ENCODE data around the gene ADAMTSL1. TPM values are rescaled to one million over a fixed set of nuclear protein-coding genes. Genes with fewer than 3 reads are reported as not detected.

Gene ADAMTSL1
- total RNA-seq, 1 experiment from 2014 or later, result 1.2 TPM

GRCh38 chr9:18683851-18684250 is 209.9 kb downstream of the ADAMTSL1 start:
- H2BK20ac ChIP-seq (ENCODE audit: low read depth, low read length, poor library complexity, severe bottlenecking), result no peak overlapping the region
- no peaks in the 10 kb centered on the region for H3K79me1 ChIP-seq (ENCODE audit: insufficient read depth, low read depth, low read length, poor library complexity, severe bottlenecking)
- H3K9me3 ChIP-seq (ENCODE audit: control insufficient read depth, low read depth, low read length), result no peaks in the 10 kb centered on the region
- no peak for TF ChIP-seq CTCF (conservative IDR thresholded peaks at IDR 0.05)
- H2BK120ac ChIP-seq (ENCODE audit: low read depth, low read length, poor library complexity, severe bottlenecking), result no peak overlapping the region
- H3K9ac ChIP-seq (ENCODE audit: extremely low read depth, insufficient read length, low read length), result no peak overlapping the region
- no peak overlapping the region for H4K8ac ChIP-seq (replicated peaks; ENCODE audit: insufficient read length, low read depth, low read length)
- no CpG with 5 or more reads among the region's 1 CpG for WGBS (ENCODE audit: extremely low coverage, insufficient read length, low lambda C conversion rate)
- H3K23ac ChIP-seq (ENCODE audit: insufficient read length, low read depth, low read length), result no peak overlapping the region
- no peak for DNase-seq
- H3K18ac ChIP-seq (ENCODE audit: insufficient read length, low read depth, low read length), result no peak overlapping the region
- Mint-ChIP-seq H3K27ac (no peak overlapping the region), H3K9me3 (no peaks in the 10 kb centered on the region), H3K27me3 (ENCODE audit: low read depth) (no peaks in the 10 kb centered on the region), H3K4me1 (no peaks in the 10 kb centered on the region), H3K36me3 (ENCODE audit: insufficient read depth in 1 of 3, low read depth in 3 of 3) (no peaks in the 10 kb centered on the region), H3K4me3 (no peak overlapping the region)
- H3K14ac ChIP-seq (ENCODE audit: insufficient read depth, low read length), result no peak overlapping the region
- no peak overlapping the region for H2BK5ac ChIP-seq (ENCODE audit: insufficient read length, low read length)
- no peak overlapping the region for H4K91ac ChIP-seq (ENCODE audit: insufficient read length, low read depth, low read length)
- no peak overlapping the region for H3K4me2 ChIP-seq (ENCODE audit: insufficient read depth, insufficient read length, low read length)
- no peaks in the 10 kb centered on the region for H3K79me2 ChIP-seq (ENCODE audit: insufficient read depth, low read length)
- no peak overlapping the region for H2BK15ac ChIP-seq (ENCODE audit: low read depth, low read length)
- H2BK12ac ChIP-seq (ENCODE audit: insufficient read length, low read depth, low read length), result no peak overlapping the region
- no peaks in the 10 kb centered on the region for H3K4me1 ChIP-seq (ENCODE audit: insufficient read depth, low read length)
- H3K4ac ChIP-seq (ENCODE audit: low read depth, low read length), result no peak overlapping the region
- H2AFZ ChIP-seq (ENCODE audit: low read length), result no peak overlapping the region
- H3K23me2 ChIP-seq (ENCODE audit: insufficient read length, low read depth, low read length, poor library complexity, severe bottlenecking), result no peaks in the 10 kb centered on the region
- no peaks in the 10 kb centered on the region for H3K27me3 ChIP-seq (ENCODE audit: insufficient read depth, low read length)
- H4K20me1 ChIP-seq (ENCODE audit: control insufficient read depth, insufficient read depth, insufficient read length), result no peaks in the 10 kb centered on the region
- H3K27ac ChIP-seq (ENCODE audit: insufficient read length, low read depth, low read length), result no peak overlapping the region
- H3T11ph ChIP-seq (ENCODE audit: low read length), result no peak overlapping the region
- no peak overlapping the region for H4K5ac ChIP-seq (ENCODE audit: insufficient read length, low read depth, low read length)
- no peak overlapping the region for H2AK5ac ChIP-seq (ENCODE audit: insufficient read length, low read length)
- no peak overlapping the region for H3K56ac ChIP-seq (ENCODE audit: insufficient read length, low read depth, low read length)

Data from H9 (cell line).